H1 (cell line): ENCODE results near the gene ECSIT. TPM values are rescaled to one million over a fixed set of nuclear protein-coding genes. Genes with fewer than 3 reads are reported as not detected.

Source experiments
- CTCF ChIA-PET: fragments of 300-600 bp; sonication (Branson Sonifier 250); formaldehyde crosslinking; loops from one replicate; lab custom pipeline; 2021; ENCODE audit not compliant: partially characterized antibody; lab: Charles Lee
- POLR2A ChIA-PET: fragments of 300-600 bp; sonication (Branson Sonifier 250); formaldehyde crosslinking; loops from one replicate; lab custom pipeline; 2021; ENCODE audit warnings: inconsistent platforms; ENCODE audit not compliant: partially characterized antibody; lab: Charles Lee
- DNase-seq, 2 experiments: peaks; one replicate each; pipeline versions ENCODE4 v3.0.0 to v3.0.0-alpha.2; 2010 to 2022; ENCODE audit warnings: low spot score in 2 of 2, low read depth in 1 of 2, mixed read lengths in 1 of 2
- FAIRE-seq: peaks from 2 replicates; lab custom pipeline; 2011; peaks lifted over from hg19 to GRCh38; lab: Jason Lieb, UNC
- H2AFZ ChIP-seq: 2 replicates; pipeline ENCODE4 v1.8.1; 2012; ENCODE audit warnings: low read length, inconsistent platforms
- H2AK5ac ChIP-seq: 2 replicates; pipeline ENCODE4 v1.6.1; 2013; ENCODE audit warnings: low read depth, low read length
- H2BK120ac ChIP-seq: replicated peaks from 2 replicates; pipeline ENCODE3; 2013; ENCODE audit warnings: low read depth, low read length, inconsistent platforms
- H2BK12ac ChIP-seq: 2 replicates; pipeline ENCODE4 v1.6.1; 2013; ENCODE audit warnings: low read depth, low read length
- H2BK15ac ChIP-seq: 2 replicates; pipeline ENCODE4 v1.6.1; 2013; ENCODE audit warnings: low read length
- H2BK20ac ChIP-seq: 2 replicates; pipeline ENCODE4 v1.6.1; 2013; ENCODE audit warnings: low read length
- H2BK5ac ChIP-seq: 2 replicates; pipeline ENCODE4 v1.6.1; 2013; ENCODE audit warnings: low read depth, low read length
- H3K14ac ChIP-seq: 2 replicates; pipeline ENCODE4 v1.6.1; 2013; ENCODE audit warnings: inconsistent platforms; ENCODE audit not compliant: insufficient read length
- H3K18ac ChIP-seq: 2 replicates; pipeline ENCODE4 v1.6.1; 2013; ENCODE audit warnings: low read length; ENCODE audit errors: extremely low read depth
- H3K23ac ChIP-seq: 2 replicates; pipeline ENCODE4 v1.6.1; 2013; ENCODE audit warnings: inconsistent platforms; ENCODE audit not compliant: insufficient read length
- H3K23me2 ChIP-seq: 2 replicates; pipeline ENCODE4 v1.6.1; 2013; ENCODE audit warnings: low read depth, low read length
- H3K27ac ChIP-seq: 2 replicates; pipeline ENCODE4 v1.6.1; 2011; ENCODE audit warnings: low read depth, low read length, inconsistent platforms
- H3K27me3 ChIP-seq, 4 experiments: replicated peaks in 1 of 4; 1 replicate in 1 of 4; 2 replicates in 3 of 4; pipeline versions ENCODE4 v1.6.1 to v1.8.1; 2011 to 2013; ENCODE audit warnings: low read length in 3 of 4, mild to moderate bottlenecking in 3 of 4, inconsistent platforms in 2 of 4, mixed read lengths in 2 of 4, moderate library complexity in 1 of 4; ENCODE audit not compliant: control insufficient read depth in 3 of 4, insufficient read depth in 3 of 4; ENCODE audit errors: extremely low read depth in 1 of 4
- H3K36me3 ChIP-seq, 4 experiments: 2 replicates each; pipeline versions ENCODE4 v1.6.1 to v1.8.1; 2011 to 2013; ENCODE audit warnings: mild to moderate bottlenecking in 4 of 4, low read length in 3 of 4, moderate library complexity in 2 of 4, control low read depth in 1 of 4, inconsistent platforms in 1 of 4; ENCODE audit not compliant: insufficient read depth in 4 of 4, control insufficient read depth in 2 of 4
- H3K4ac ChIP-seq: replicated peaks from 2 replicates; pipeline ENCODE3; 2013; ENCODE audit warnings: low read length, low read depth, mixed read lengths, inconsistent platforms; ENCODE audit not compliant: insufficient read length
- H3K4me1 ChIP-seq, 4 experiments: replicated peaks in 1 of 4; 1 replicate in 1 of 4; 2 replicates in 3 of 4; pipeline versions ENCODE4 v1.6.1 to v1.8.1; 2011 to 2013; ENCODE audit warnings: low read length in 3 of 4, inconsistent platforms in 2 of 4, mixed read lengths in 1 of 4; ENCODE audit not compliant: insufficient read depth in 4 of 4, control insufficient read depth in 3 of 4
- H3K4me2 ChIP-seq, 2 experiments: 2 replicates each; pipeline versions ENCODE4 v1.6.1 to v1.8.1; 2011 to 2013; ENCODE audit warnings: low read depth in 2 of 2, low read length in 2 of 2, control low read depth in 1 of 2, inconsistent platforms in 1 of 2, mild to moderate bottlenecking in 1 of 2; ENCODE audit not compliant: insufficient read depth in 1 of 2
- H3K4me3 ChIP-seq, 4 experiments: fragments of 200-600, 300-600 bp in 1 of 4; sonication (generic), shearing (Covaris generic), sonication (Bioruptor Twin) in 1 of 4; 2 replicates each; pipeline versions ENCODE4 v1.5.1 to v1.8.1; 2011 to 2016; ENCODE audit warnings: low read length in 4 of 4, low read depth in 3 of 4, control low read depth in 2 of 4, inconsistent platforms in 2 of 4, mild to moderate bottlenecking in 2 of 4, mixed read lengths in 1 of 4, moderate library complexity in 1 of 4; ENCODE audit not compliant: insufficient read depth in 2 of 4; ENCODE audit errors: extremely low read depth in 1 of 4
- H3K56ac ChIP-seq: replicated peaks from 2 replicates; pipeline ENCODE3; 2013; ENCODE audit warnings: low read depth, mild to moderate bottlenecking, mixed read lengths, low read length, inconsistent platforms; ENCODE audit not compliant: insufficient read length
- H3K79me1 ChIP-seq: 2 replicates; pipeline ENCODE4 v1.6.1; 2013; ENCODE audit warnings: low read depth, low read length, control low read depth
- H3K79me2 ChIP-seq, 2 experiments: 2 replicates each; pipeline versions ENCODE4 v1.6.1 to v1.8.1; 2012 to 2013; ENCODE audit warnings: low read length in 2 of 2, mild to moderate bottlenecking in 2 of 2, inconsistent platforms in 1 of 2; ENCODE audit not compliant: insufficient read depth in 2 of 2, control insufficient read depth in 1 of 2
- H3K9ac ChIP-seq, 4 experiments: replicated peaks in 1 of 4; 1 replicate in 1 of 4; 2 replicates in 3 of 4; pipeline versions ENCODE4 v1.6.1 to v1.8.1; 2011 to 2013; ENCODE audit warnings: low read depth in 3 of 4, low read length in 3 of 4, control low read depth in 2 of 4, mild to moderate bottlenecking in 2 of 4, moderate library complexity in 2 of 4, inconsistent platforms in 1 of 4; ENCODE audit errors: extremely low read depth in 1 of 4
- H3K9me3 ChIP-seq, 2 experiments: 2 replicates each; pipeline versions ENCODE4 v1.6.1 to v1.8.1; 2012 to 2013; ENCODE audit warnings: mild to moderate bottlenecking in 2 of 2, moderate library complexity in 2 of 2, control low read depth in 1 of 2, inconsistent platforms in 1 of 2, low read depth in 1 of 2, low read length in 1 of 2, mixed read lengths in 1 of 2; ENCODE audit not compliant: insufficient read depth in 2 of 2
- H4K20me1 ChIP-seq, 2 experiments: replicated peaks in 1 of 2; 2 replicates each; pipeline versions ENCODE3 to v1.8.1; 2011 to 2013; ENCODE audit warnings: inconsistent platforms in 2 of 2, low read length in 2 of 2, mild to moderate bottlenecking in 1 of 2; ENCODE audit not compliant: insufficient read depth in 2 of 2, control insufficient read depth in 1 of 2
- H4K5ac ChIP-seq: 2 replicates; pipeline ENCODE4 v1.6.1; 2013; ENCODE audit warnings: low read length, low read depth, mixed read lengths, inconsistent platforms; ENCODE audit not compliant: insufficient read length
- H4K8ac ChIP-seq: 2 replicates; pipeline ENCODE4 v1.8.0; 2013; ENCODE audit warnings: mild to moderate bottlenecking, moderate library complexity, low read length, inconsistent platforms; ENCODE audit not compliant: insufficient read depth; ENCODE audit errors: extremely low read depth
- H4K91ac ChIP-seq: replicated peaks from 2 replicates; pipeline ENCODE3; 2013; ENCODE audit warnings: low read length, mixed read lengths, inconsistent platforms; ENCODE audit not compliant: insufficient read length
- EGR1 ChIP-seq: IDR thresholded peaks from 2 replicates; pipeline ENCODE4 v1.6.1; 2011; ENCODE audit warnings: low read depth, low read length, borderline replicate concordance
- HDAC6 ChIP-seq: IDR thresholded peaks from one replicate; pipeline ENCODE4 v1.7.1; 2012; ENCODE audit warnings: low read depth, mild to moderate bottlenecking, inconsistent platforms, low read length, moderate library complexity
- MAFK ChIP-seq: IDR thresholded peaks from 2 replicates; pipeline ENCODE4 v1.6.1; 2012; ENCODE audit warnings: low read depth, mild to moderate bottlenecking, improper control_type of control experiment, low read length
- POLR2A ChIP-seq, 2 experiments: IDR thresholded peaks; 1 replicate in 1 of 2; 2 replicates in 1 of 2; pipeline ENCODE4 v1.6.1; 2011; ENCODE audit warnings: low read depth in 2 of 2, low read length in 2 of 2, mild to moderate bottlenecking in 2 of 2; ENCODE audit errors: control extremely low read depth in 1 of 2
- SAP30 ChIP-seq: fragments of 300-600 bp; sonication (generic); IDR thresholded peaks from 2 replicates; pipeline ENCODE4 v1.7.1; 2012; ENCODE audit warnings: low read length, moderate library complexity, mild to moderate bottlenecking, inconsistent platforms; ENCODE audit not compliant: insufficient read depth, insufficient replicate concordance
- SIN3A ChIP-seq, 2 experiments: IDR thresholded peaks in 1 of 2; conservative IDR thresholded peaks in 1 of 2; 2 replicates each; pipeline ENCODE4 v1.6.1; 2011 to 2012; ENCODE audit warnings: low read length in 2 of 2, improper control_type of control experiment in 1 of 2, low read depth in 1 of 2, mild to moderate bottlenecking in 1 of 2
- SP1 ChIP-seq: IDR thresholded peaks from 2 replicates; pipeline ENCODE4 v1.6.1; 2011; ENCODE audit warnings: low read depth, low read length
- WGBS, 2 experiments: shearing (Covaris generic) in 1 of 2; methylation state at CpG; one replicate each; pipeline versions ENCODE4 v1.1.6 to v1.1.7; 2013 to 2015; ENCODE audit warnings: low lambda C conversion rate in 2 of 2, mixed read lengths in 2 of 2, inconsistent platforms in 1 of 2, low coverage in 1 of 2, missing lambda C conversion rate in 1 of 2; ENCODE audit not compliant: insufficient replicate concordance in 2 of 2, insufficient coverage in 1 of 2, insufficient read length in 1 of 2; ENCODE audit errors: extremely low coverage in 1 of 2, missing lambda C conversion rate in 1 of 2; 5-methylcytosine and 5-hydroxymethylcytosine counted together
- polyA plus RNA-seq, 7 experiments: library from polyadenylated mRNA; depleted of rRNA in 3 of 7; stranded (reverse) in 5 of 7; unstranded in 2 of 7; fragments of >200 nt in 5 of 7; fragments of 200-250 nt in 2 of 7; gene quantifications; 1 replicate in 5 of 7; 2 replicates in 1 of 7; 4 replicates in 1 of 7; pipeline versions ENCODE4 v1.2.1 to v1.2.3, GENCODE V29; 2011 to 2013; ENCODE audit warnings: missing spikeins in 2 of 7, mixed read lengths in 2 of 7
- total RNA-seq: library from RNA; stranded (reverse); fragmentation: NEBNext Ultra II Directional; extraction: Animal tissue kit (Norgen Biotek cat#: 25700); gene quantifications from 2 replicates; pipeline ENCODE4 v1.2.1, GENCODE V29; 2021

The ECSIT gene
- total and polyA plus RNA-seq, 2 of the 8 experiments (the other 6 are each of a cell fraction or from before 2014, with no cell fraction given), result 55.7 to 74.1 TPM

GRCh38 chr19:11458236-11458900 is 70.6 kb downstream of the ECSIT start:
- Histone ChIP-seq H4K8ac (peak overlapping the region; percentile 57; the same call in 1 of the 2 replicates), H3K4me1 (peaks cover 0 to 12% (median 1%) of the 10 kb centered on the region in 4 experiments; a peak in 4 of 7 replicates), H2BK5ac (no peak overlapping the region), H3K4me2 (no peak overlapping the region), H3K9ac (no peak overlapping the region; a peak in 1 of 7 replicates), H4K5ac (no peak overlapping the region), H3K79me1 (no peaks in the 10 kb centered on the region), H2BK20ac (no peak overlapping the region), H3K23ac (no peak overlapping the region), H2BK120ac (no peak overlapping the region), H3K79me2 (no peaks in the 10 kb centered on the region), H3K27me3 (no peaks in the 10 kb centered on the region), H3K18ac (no peak overlapping the region), H3K23me2 (no peaks in the 10 kb centered on the region; the same call in 1 of the 2 replicates), H3K14ac (no peak overlapping the region), H2BK12ac (0 out of 2 replicates have a peak overlapping the region, but pooled peaks have one; percentile 27), H4K20me1 (no peaks in the 10 kb centered on the region), H2AFZ (no peak overlapping the region), H4K91ac (no peak overlapping the region)
- CTCF ChIA-PET, result interaction anchor here (0.7 to 3.4 kb wide), 10 partner anchors 10 to 78 kb away, joined by 3 to 17 read pairs (median 4); partner anchors contain the start of gene EPOR
- POLR2A ChIA-PET, result interaction anchor here (1.6 to 3.4 kb wide), 2 partner anchors 23 to 64 kb away, joined by 3 to 20 read pairs; partner anchors contain the start of gene ELAVL3
- DNase-seq (no peak), FAIRE-seq (no peak)
- 85% methylated on average over 19 of the region's 19 CpGs; no CpG with 5 or more reads in 1 of the 2 experiments for WGBS, 2 experiments
- TF ChIP-seq MAFK (no peak), EGR1 (no peak), SAP30 (no peak), SP1 (no peak), POLR2A (IDR thresholded peaks at IDR 0.05; ENCODE audit: control extremely low read depth in 1 of 2, low read depth in 2 of 2, low read length in 2 of 2) (no peak), SIN3A (conservative IDR thresholded peaks at IDR 0.05 in 1 of 2, IDR thresholded peaks at IDR 0.05 in 1 of 2; ENCODE audit: low read depth in 1 of 2, low read length in 2 of 2) (no peak), HDAC6 (no peak)
- TF ChIP-seq, all 59 proteins: peak for 0
- no peak overlapping the region for H2BK15ac ChIP-seq
- H2AK5ac ChIP-seq, result 0 out of 2 replicates have a peak overlapping the region, but pooled peaks have one; percentile 53
- H3K36me3 ChIP-seq, result no peaks in the 10 kb centered on the region
- no peak overlapping the region for H3K4me3 ChIP-seq
- H3K9me3 ChIP-seq, result no peaks in the 10 kb centered on the region
- no peak overlapping the region for H3K27ac ChIP-seq
- no peak overlapping the region for H3K56ac ChIP-seq
- H3K4ac ChIP-seq, result no peak overlapping the region
